ENCODE results near the gene SMAD1. TPM values are rescaled to one million over a fixed set of nuclear protein-coding genes. Genes with fewer than 3 reads are reported as not detected.

Gene SMAD1
- total and polyA plus RNA-seq, 2 of the 4 experiments (the other 2 are of a cell fraction): 11.6 to 17.6 TPM

DNA sequence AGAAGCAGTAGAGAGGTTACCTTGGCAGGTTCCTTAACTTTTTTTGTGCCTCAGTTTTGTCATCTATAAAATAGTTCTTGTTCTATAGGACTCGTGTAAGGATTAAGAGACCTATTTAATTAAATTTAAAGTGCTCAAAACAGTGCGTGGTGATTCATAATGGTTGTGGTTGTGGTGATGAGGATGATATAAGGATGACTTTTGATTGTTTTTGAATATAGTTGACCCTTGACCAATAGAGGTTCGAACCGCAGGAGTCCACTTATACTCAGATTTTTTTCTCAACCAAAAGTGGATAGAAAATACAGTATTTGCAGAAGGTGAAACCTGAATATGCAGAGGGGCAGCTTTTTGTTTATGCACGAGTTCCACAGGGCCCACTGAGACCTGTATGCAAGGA, 14.6 kb downstream of the SMAD1 start:
- Histone ChIP-seq H4K91ac (ENCODE audit: insufficient read depth, low read depth, low read length) (no peak overlapping the region), H3K56ac (ENCODE audit: extremely low read depth, insufficient read depth, low read length) (no peak overlapping the region), H3K79me1 (ENCODE audit: low read depth in 1 of 2, low read length in 2 of 2) (peaks cover 15 to 19% of the 10 kb centered on the region in 2 experiments), H2AK9ac (replicated peaks; ENCODE audit: low read depth, low read length, poor library complexity) (no peak overlapping the region), H4K5ac (ENCODE audit: low read depth, low read length) (no peak overlapping the region), H3K18ac (ENCODE audit: low read depth, low read length) (no peak overlapping the region), H4K8ac (ENCODE audit: low read depth in 2 of 2, low read length in 2 of 2) (no peak overlapping the region), H3K27me3 (ENCODE audit: control insufficient read depth, insufficient read depth, low read length) (no peaks in the 10 kb centered on the region), H3K4ac (ENCODE audit: low read depth, low read length) (no peak overlapping the region), H2AFZ (replicated peaks; ENCODE audit: low read length, poor library complexity) (no peak overlapping the region), H3K9me1 (ENCODE audit: insufficient read depth, low read length) (no peaks in the 10 kb centered on the region; the same call in 1 of the 2 replicates), H4K20me1 (ENCODE audit: insufficient read depth, low read length) (peaks cover 8% of the 10 kb centered on the region; the same call in 1 of the 2 replicates), H3K14ac (replicated peaks; ENCODE audit: low read depth, low read length) (no peak overlapping the region), H2BK20ac (ENCODE audit: low read depth, low read length) (no peak overlapping the region), H2BK120ac (ENCODE audit: low read depth, low read length) (no peak overlapping the region), H3K9ac (ENCODE audit: low read depth, low read length) (no peak overlapping the region), H3K4me3 (ENCODE audit: insufficient read depth, low read depth, low read length) (no peak overlapping the region), H3K9me3 (ENCODE audit: control insufficient read depth, insufficient read depth, low read length) (no peaks in the 10 kb centered on the region), H3K27ac (ENCODE audit: insufficient read depth, low read length) (no peak overlapping the region), H3K4me1 (ENCODE audit: control insufficient read depth, insufficient read depth, low read length) (peaks cover 2% of the 10 kb centered on the region; the same call in 1 of the 2 replicates), H3K4me2 (ENCODE audit: low read depth, low read length) (no peak overlapping the region), H3K23ac (ENCODE audit: low read depth, low read length) (no peak overlapping the region), H2AK5ac (ENCODE audit: low read depth, low read length) (no peak overlapping the region), H2BK5ac (ENCODE audit: low read depth, low read length, poor library complexity, severe bottlenecking) (no peak overlapping the region), H2BK15ac (ENCODE audit: low read depth, low read length) (no peak overlapping the region), H3K36me3 (ENCODE audit: control insufficient read depth, insufficient read depth, low read length) (peaks cover 3% of the 10 kb centered on the region; the same call in 1 of the 2 replicates)
- ChIA-PET POLR2A (ENCODE audit: unreplicated experiment) (interaction anchor here (0.6 kb wide), 1 partner anchor 30 kb away, joined by 3 read pairs; no protein-coding TSS in a partner anchor), CTCF (no interaction called here)
- no peak for TF ChIP-seq POLR2A (IDR thresholded peaks at IDR 0.05; ENCODE audit: low read depth, low read length)
- TF ChIP-seq CHD1 (IDR thresholded peaks at IDR 0.05; ENCODE audit: low read depth, low read length): no peak
- no peak for TF ChIP-seq FOS (IDR thresholded peaks at IDR 0.05; ENCODE audit: low read depth, low read length)
- TF ChIP-seq MXI1 (IDR thresholded peaks at IDR 0.05; ENCODE audit: borderline replicate concordance, low read depth, low read length): no peak
- in situ Hi-C loops (cut with MboI; ENCODE audit: low sequenced_read_pairs): no loop called here
- dilution Hi-C loops (cut with HindIII; ENCODE audit: low sequenced_read_pairs, unreplicated experiment): no loop called here
- intact Hi-C loops (cut with micrococcal nuclease): no loop called here
- DNase-seq (no peak), ATAC-seq (ENCODE audit: low read depth) (no peak)
- BruUV-seq (replicated peaks): no TSS peak
- no CpG with 5 or more reads among the region's 5 CpGs for WGBS, 2 experiments (ENCODE audit: extremely low coverage in 2 of 2, insufficient read length in 1 of 2)
